Lower leg skin (tissue), 4 donors: ENCODE results near the gene DUOXA2. TPM values are rescaled to one million over a fixed set of nuclear protein-coding genes. Genes with fewer than 3 reads are reported as not detected.
"Not testable (repeated sequence)": the region's sequence is repeated elsewhere in the genome, so short reads cannot be mapped to it uniquely, and the experiment has no call there.

Source experiments
- DNase-seq, 2 donors: peaks; one replicate each; pipeline ENCODE4 v3.0.0-alpha.2; 2019; ENCODE audit warnings: low spot score in 2 of 2
- H3K4me3 ChIP-seq: fragments of 200-600 bp; sonication (generic); 2 replicates; pipeline ENCODE4 v1.5.1; 2017; ENCODE audit warnings: mild to moderate bottlenecking, low read depth; ENCODE audit not compliant: poor library complexity, severe bottlenecking
- POLR2A ChIP-seq, 2 donors: fragments of 450-650 bp; IDR thresholded peaks; one replicate each; pipeline ENCODE4 v1.6.1; 2016 to 2017; ENCODE audit warnings: antibody characterized with exemption in 2 of 2, mild to moderate bottlenecking in 1 of 2, moderate library complexity in 1 of 2
- WGBS, 2 donors: methylation state at CpG; one replicate each; pipeline ENCODE4 v1.1.5; 2018; 5-methylcytosine and 5-hydroxymethylcytosine counted together
- intact Hi-C: fragments of 100-400 bp; cut with DNase I; formaldehyde crosslinking; loops from one replicate; pipeline ENCODE4 v1.15.0; 2023; ENCODE audit warnings: low total_unique reads
- total RNA-seq, 4 donors: library from RNA; depleted of rRNA; stranded (reverse); fragments of >200 nt; gene quantifications; one replicate each; pipeline ENCODE4 v1.1.0, GENCODE V29; 2016
- TF ChIP-seq, protein P1 (sequence below), 3 donors: fragments of 450-650 bp; IDR thresholded peaks; one replicate each; pipeline ENCODE4 v1.5.1; 2016; ENCODE audit warnings: antibody characterized with exemption in 3 of 3, mild to moderate bottlenecking in 3 of 3, moderate library complexity in 2 of 3

Gene DUOXA2
- total RNA-seq, 4 donors from 2014 or later: not detected

DNA sequence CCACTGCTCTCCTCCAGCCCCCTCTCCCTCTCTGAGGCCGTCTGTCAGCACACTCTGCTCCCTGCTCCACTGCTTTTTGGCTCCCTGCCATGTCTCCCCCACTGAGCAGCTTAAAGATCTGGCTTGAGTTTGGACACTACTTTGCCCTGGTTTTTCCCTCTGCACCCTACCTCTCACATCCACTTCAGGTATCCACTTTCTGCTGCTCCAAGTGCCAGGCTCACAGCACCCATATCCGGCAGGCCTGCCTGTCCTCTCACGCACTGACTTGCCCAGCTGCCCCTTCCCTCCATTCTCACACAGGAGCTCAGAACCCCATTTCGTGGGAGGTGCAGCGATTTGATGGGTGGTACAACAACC lies 19.4 kb downstream of the DUOXA2 start:
- intact Hi-C loops: no loop called here
- WGBS, 2 donors: 49 to 50% methylated on average over 5 of the region's 5 CpGs
- no peak for TF ChIP-seq POLR2A (IDR thresholded peaks at IDR 0.05)
- TF ChIP-seq, protein P1, sequence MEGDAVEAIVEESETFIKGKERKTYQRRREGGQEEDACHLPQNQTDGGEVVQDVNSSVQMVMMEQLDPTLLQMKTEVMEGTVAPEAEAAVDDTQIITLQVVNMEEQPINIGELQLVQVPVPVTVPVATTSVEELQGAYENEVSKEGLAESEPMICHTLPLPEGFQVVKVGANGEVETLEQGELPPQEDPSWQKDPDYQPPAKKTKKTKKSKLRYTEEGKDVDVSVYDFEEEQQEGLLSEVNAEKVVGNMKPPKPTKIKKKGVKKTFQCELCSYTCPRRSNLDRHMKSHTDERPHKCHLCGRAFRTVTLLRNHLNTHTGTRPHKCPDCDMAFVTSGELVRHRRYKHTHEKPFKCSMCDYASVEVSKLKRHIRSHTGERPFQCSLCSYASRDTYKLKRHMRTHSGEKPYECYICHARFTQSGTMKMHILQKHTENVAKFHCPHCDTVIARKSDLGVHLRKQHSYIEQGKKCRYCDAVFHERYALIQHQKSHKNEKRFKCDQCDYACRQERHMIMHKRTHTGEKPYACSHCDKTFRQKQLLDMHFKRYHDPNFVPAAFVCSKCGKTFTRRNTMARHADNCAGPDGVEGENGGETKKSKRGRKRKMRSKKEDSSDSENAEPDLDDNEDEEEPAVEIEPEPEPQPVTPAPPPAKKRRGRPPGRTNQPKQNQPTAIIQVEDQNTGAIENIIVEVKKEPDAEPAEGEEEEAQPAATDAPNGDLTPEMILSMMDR (IDR thresholded peaks at IDR 0.05): no peak
- no peak overlapping the region for H3K4me3 ChIP-seq
- DNase-seq: no peak

DNA sequence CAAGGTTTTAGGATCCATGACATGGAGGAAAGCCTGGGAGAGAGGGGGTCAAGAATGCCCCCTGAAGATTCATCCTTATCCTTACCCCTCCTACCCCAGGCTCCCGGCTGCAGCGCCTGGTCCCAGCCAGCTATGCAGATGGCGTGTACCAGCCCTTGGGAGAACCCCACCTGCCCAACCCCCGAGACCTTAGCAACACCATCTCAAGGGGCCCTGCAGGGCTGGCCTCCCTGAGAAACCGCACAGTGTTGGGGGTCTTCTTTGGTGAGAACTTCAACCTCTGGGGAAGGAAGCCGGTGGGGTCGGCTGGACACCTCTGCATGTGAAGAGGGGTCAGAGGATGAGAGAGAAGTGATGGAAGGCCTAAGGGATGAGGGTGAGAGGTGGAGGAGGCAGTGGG lies 19.9 kb downstream of the DUOXA2 start:
- H3K4me3 ChIP-seq: no peak overlapping the region
- WGBS, 2 donors: 93 to 94% methylated on average over 7 of the region's 7 CpGs
- TF ChIP-seq, protein P1 (IDR thresholded peaks at IDR 0.05): no peak
- no peak for TF ChIP-seq POLR2A (IDR thresholded peaks at IDR 0.05)
- no peak for DNase-seq
- intact Hi-C loops: no loop called here

DNA sequence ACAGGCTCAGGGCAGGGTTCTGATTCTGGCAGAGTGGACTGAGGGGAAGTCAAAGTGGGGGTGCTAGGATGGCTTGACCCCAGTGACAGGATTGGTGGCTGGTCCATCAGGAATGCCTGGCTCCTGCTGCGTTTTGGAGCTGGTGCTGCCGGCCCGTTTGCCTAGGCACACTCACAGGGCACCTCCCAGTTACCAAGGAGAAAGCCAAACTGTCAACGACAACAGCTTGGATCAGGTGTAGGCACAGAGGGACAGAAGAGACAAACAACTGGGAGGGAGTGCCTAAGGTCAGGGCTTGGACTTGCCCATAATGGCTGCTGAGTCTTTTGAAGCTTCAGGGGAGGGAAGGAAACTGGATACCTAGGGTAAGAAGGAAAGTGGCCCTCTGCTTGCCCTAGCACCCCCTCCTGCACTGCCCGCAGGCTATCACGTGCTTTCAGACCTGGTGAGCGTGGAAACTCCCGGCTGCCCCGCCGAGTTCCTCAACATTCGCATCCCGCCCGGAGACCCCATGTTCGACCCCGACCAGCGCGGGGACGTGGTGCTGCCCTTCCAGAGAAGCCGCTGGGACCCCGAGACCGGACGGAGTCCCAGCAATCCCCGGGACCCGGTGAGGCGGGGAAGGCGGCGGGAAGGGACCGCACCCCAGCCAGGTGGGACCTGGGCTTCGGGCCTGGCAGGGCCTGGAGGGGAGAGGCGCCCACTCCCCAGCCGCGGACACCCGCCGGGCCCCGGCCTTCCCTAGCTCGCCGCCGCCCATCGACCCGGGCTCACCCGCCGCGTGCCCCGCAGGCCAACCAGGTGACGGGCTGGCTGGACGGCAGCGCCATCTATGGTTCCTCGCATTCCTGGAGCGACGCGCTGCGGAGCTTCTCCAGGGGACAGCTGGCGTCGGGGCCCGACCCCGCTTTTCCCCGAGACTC lies 20.8 kb downstream of the DUOXA2 start:
- H3K4me3 ChIP-seq: no peak overlapping the region
- intact Hi-C loops: no loop called here
- no peak for DNase-seq
- WGBS, 2 donors: 35 to 42% methylated on average over 40 to 45 of the region's 57 CpGs
- TF ChIP-seq POLR2A (IDR thresholded peaks at IDR 0.05): no peak
- TF ChIP-seq, protein P1 (IDR thresholded peaks at IDR 0.05): no peak

DNA sequence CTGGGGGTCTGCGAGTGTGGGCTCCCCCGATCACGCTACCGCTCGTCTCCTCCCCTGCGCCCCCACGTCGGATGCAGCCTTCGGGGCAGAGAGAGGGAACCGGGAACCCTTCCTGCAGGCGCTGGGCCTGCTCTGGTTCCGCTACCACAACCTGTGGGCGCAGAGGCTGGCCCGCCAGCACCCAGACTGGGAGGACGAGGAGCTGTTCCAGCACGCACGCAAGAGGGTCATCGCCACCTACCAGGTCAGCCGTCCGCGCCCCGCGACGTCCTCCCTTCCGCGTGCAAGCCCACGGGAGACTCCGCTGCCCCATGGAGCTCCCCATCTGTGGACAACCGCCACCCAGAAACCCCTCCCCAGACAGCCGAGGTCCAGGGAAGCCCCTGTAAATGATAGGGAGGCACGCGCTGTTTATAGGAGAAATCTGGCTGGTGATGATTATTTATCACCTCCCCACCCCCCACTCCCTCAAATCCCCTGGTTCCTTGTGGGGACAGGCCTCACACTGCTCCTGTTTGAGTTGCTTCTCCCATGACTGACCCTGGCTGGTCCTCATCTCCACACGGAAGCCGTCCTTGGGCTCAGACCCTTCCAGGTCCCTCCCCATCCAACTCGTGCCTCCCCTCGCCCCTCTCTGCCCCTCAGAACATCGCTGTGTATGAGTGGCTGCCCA lies 21.7 kb downstream of the DUOXA2 start:
- intact Hi-C loops, DNase-seq, H3K4me3 ChIP-seq: not testable (repeated sequence)
- WGBS, 2 donors: 60 to 66% methylated on average over 8 to 9 of the region's 37 CpGs

DNA sequence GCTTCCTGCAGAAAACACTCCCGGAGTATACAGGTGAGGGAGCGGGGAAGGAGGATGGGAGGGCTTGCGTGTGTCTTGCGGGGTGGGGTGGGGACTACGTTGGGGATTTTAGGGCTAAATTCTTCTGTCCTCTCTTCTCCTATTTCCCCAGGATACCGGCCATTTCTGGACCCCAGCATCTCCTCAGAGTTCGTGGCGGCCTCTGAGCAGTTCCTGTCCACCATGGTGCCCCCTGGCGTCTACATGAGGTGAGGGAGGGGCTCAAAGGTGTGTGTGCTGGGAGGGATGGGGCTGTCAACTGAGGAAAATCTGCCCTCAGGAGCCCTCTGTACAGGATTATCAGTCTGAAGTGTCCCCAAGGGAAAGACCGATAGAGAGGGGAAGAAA lies 22.2 kb downstream of the DUOXA2 start:
- no peak overlapping the region for H3K4me3 ChIP-seq
- 59 to 61% methylated on average over 10 of the region's 10 CpGs for WGBS, 2 donors
- TF ChIP-seq, protein P1 (IDR thresholded peaks at IDR 0.05): no peak
- no peak for TF ChIP-seq POLR2A (IDR thresholded peaks at IDR 0.05)
- no peak for DNase-seq
- intact Hi-C loops: no loop called here

DNA sequence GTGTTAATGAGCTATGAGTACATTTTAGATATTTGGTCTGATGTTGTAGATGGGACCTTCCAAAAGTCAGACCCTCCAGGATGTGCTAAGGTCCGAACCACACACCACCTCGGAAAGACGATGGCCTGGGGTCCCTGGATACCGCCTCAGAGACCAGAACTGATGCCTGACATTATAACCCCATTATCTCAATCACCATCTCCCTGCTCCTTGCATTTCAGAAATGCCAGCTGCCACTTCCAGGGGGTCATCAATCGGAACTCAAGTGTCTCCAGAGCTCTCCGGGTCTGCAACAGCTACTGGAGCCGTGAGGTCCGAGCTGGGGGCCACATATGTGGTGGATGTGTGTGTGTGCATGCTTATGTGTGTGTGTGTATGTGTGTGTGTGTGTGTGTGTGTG lies 23.6 kb downstream of the DUOXA2 start:
- H3K4me3 ChIP-seq: no peak overlapping the region
- intact Hi-C loops: no loop called here
- 86 to 93% methylated on average over 8 of the region's 8 CpGs for WGBS, 2 donors
- TF ChIP-seq, protein P1 (IDR thresholded peaks at IDR 0.05): no peak
- TF ChIP-seq POLR2A (IDR thresholded peaks at IDR 0.05): no peak
- no peak for DNase-seq
